ENCODE data around the gene MRPL37. TPM values are rescaled to one million over a fixed set of nuclear protein-coding genes. Genes with fewer than 3 reads are reported as not detected.

Gene MRPL37
- polyA plus RNA-seq, 3 donors, result 7.5 to 47.8 (median 42.5) TPM

DNA sequence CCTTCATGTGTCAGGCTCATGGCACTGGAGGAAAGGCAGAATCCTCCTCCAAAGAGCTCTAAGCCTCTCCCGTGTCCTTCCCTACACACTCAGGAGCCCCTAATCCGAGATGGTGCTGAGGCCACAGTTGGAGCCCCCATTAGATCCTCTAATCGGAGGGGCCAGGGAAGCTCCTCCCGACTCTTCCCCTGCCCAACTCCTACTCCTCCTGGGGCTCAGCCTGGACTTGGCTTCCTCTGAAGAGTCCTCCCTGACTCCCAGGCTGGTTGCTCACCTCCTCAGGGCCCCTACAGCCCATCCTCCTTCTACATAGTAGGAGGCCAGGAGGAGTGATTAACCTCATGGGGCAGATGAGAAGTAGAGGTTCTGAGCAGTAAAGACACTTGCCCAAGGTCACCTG lies 25.9 kb upstream of the MRPL37 start:
- TF ChIP-seq, protein P1, sequence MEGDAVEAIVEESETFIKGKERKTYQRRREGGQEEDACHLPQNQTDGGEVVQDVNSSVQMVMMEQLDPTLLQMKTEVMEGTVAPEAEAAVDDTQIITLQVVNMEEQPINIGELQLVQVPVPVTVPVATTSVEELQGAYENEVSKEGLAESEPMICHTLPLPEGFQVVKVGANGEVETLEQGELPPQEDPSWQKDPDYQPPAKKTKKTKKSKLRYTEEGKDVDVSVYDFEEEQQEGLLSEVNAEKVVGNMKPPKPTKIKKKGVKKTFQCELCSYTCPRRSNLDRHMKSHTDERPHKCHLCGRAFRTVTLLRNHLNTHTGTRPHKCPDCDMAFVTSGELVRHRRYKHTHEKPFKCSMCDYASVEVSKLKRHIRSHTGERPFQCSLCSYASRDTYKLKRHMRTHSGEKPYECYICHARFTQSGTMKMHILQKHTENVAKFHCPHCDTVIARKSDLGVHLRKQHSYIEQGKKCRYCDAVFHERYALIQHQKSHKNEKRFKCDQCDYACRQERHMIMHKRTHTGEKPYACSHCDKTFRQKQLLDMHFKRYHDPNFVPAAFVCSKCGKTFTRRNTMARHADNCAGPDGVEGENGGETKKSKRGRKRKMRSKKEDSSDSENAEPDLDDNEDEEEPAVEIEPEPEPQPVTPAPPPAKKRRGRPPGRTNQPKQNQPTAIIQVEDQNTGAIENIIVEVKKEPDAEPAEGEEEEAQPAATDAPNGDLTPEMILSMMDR (IDR thresholded peaks at IDR 0.05), result no peak
- H3K36me3 ChIP-seq (replicated peaks in 1 of 2; ENCODE audit: control insufficient read depth in 1 of 2, insufficient read depth in 2 of 2, low read length in 2 of 2), result peaks cover 15 to 17% of the 10 kb centered on the region in 2 donors

DNA sequence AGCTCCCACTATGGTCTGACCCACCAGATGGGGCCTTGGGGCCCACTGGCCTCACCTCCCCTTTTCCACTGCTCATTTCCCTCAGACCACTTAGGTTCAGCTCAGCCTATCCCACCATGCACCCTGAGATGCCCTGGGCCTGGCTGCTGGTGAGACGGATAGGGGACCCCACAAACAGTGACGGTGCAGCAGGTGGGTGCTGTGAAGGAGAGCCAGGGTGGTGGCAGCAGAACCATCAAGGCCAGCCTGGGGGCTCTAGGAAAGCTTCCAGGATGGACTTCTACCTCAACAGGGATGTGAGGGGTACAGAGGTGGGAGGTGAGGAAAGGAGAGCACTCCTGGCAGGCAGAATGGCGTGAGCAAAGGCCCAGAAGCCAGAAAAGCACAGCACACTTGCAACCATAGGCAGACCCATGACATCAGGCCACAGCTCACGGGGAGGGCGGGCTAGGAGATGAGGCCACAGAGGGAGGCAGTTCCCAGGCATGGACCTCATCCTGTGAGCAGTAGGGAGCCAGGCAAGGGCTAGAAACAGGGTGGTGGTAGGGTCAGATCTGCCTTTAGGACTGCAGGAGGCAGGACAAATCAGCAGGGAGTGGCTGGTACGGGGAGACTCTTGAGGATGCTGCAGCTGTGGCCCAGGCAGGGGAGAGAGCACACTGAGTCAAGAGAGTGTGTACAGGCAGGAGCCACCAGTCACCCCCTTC lies 23.2 kb upstream of the MRPL37 start:
- peaks cover 16 to 17% of the 10 kb centered on the region in 2 donors for H3K36me3 ChIP-seq (replicated peaks in 1 of 2; ENCODE audit: control insufficient read depth in 1 of 2, insufficient read depth in 2 of 2, low read length in 2 of 2)
- intact Hi-C loops (cut with micrococcal nuclease), result no loop called here
- H3K4me2 ChIP-seq (replicated peaks; ENCODE audit: extremely low read depth, low read length, poor library complexity, severe bottlenecking), result no peak overlapping the region
- no peaks in the 10 kb centered on the region for H3K4me1 ChIP-seq (ENCODE audit: control insufficient read depth in 1 of 2, insufficient read depth in 2 of 2, low read length in 2 of 2)
- H3K27me3 ChIP-seq (ENCODE audit: control insufficient read depth in 2 of 2, insufficient read depth in 2 of 2, low read length in 2 of 2), result no peaks in the 10 kb centered on the region
- no peak overlapping the region for H3K4me3 ChIP-seq (replicated peaks in 1 of 3; ENCODE audit: low read depth in 2 of 3, low read length in 3 of 3)
- H3K27me3 Mint-ChIP-seq (ENCODE audit: low read depth in 3 of 3), result peaks cover 0 to 2% (median 0%) of the 10 kb centered on the region in 3 donors
- no peak overlapping the region for H3K4me3 Mint-ChIP-seq
- no peaks in the 10 kb centered on the region for H4K20me1 ChIP-seq (ENCODE audit: insufficient read depth, low read length)
- no peaks in the 10 kb centered on the region for H3K79me2 ChIP-seq (ENCODE audit: insufficient read depth, low read length)
- H3K27ac Mint-ChIP-seq, result peak overlapping the region in 2 of 7 donors; percentile 28 to 60
- no peak for DNase-seq
- no peak overlapping the region for H3K27ac ChIP-seq (ENCODE audit: low read depth in 1 of 2, low read length in 2 of 2)
- H3K9ac ChIP-seq (ENCODE audit: insufficient read depth, low read length, poor library complexity, severe bottlenecking), result no peak overlapping the region
- peaks cover 14 to 25% of the 10 kb centered on the region in 2 donors for H3K36me3 Mint-ChIP-seq
- no peaks in the 10 kb centered on the region for H3K9me3 ChIP-seq (replicated peaks in 1 of 2; ENCODE audit: control insufficient read depth in 1 of 2, insufficient read depth in 1 of 2, low read length in 2 of 2)
- 100% methylated on average over 4 of the region's 6 CpGs for WGBS (ENCODE audit: insufficient coverage)
- H3K9me3 Mint-ChIP-seq, result no peaks in the 10 kb centered on the region
- no peak overlapping the region for H2AFZ ChIP-seq (ENCODE audit: insufficient read depth, low read depth, low read length, poor library complexity, severe bottlenecking)
- peaks cover 5% of the 10 kb centered on the region for H3K4me1 Mint-ChIP-seq
- TF ChIP-seq, protein P1 (IDR thresholded peaks at IDR 0.05), result no peak

More for the DNA sequence above, 25.9 kb upstream of the MRPL37 start:
- no peaks in the 10 kb centered on the region for H3K4me1 ChIP-seq (ENCODE audit: control insufficient read depth in 1 of 2, insufficient read depth in 2 of 2, low read length in 2 of 2)
- H3K27me3 ChIP-seq (ENCODE audit: control insufficient read depth in 2 of 2, insufficient read depth in 2 of 2, low read length in 2 of 2), result no peaks in the 10 kb centered on the region
- H3K9ac ChIP-seq (ENCODE audit: insufficient read depth, low read length, poor library complexity, severe bottlenecking), result no peak overlapping the region
- no peak overlapping the region for H3K27ac ChIP-seq (ENCODE audit: low read depth in 1 of 2, low read length in 2 of 2)
- Mint-ChIP-seq H3K9me3 (no peaks in the 10 kb centered on the region), H3K4me3 (no peak overlapping the region), H3K36me3 (peaks cover 10 to 20% of the 10 kb centered on the region in 2 donors), H3K27me3 (ENCODE audit: low read depth in 3 of 3) (peaks cover 0 to 1% (median 0%) of the 10 kb centered on the region in 3 donors), H3K4me1 (peaks cover 4% of the 10 kb centered on the region), H3K27ac (no peak overlapping the region)
- no peaks in the 10 kb centered on the region for H3K9me3 ChIP-seq (replicated peaks in 1 of 2; ENCODE audit: control insufficient read depth in 1 of 2, insufficient read depth in 1 of 2, low read length in 2 of 2)
- H2AFZ ChIP-seq (ENCODE audit: insufficient read depth, low read depth, low read length, poor library complexity, severe bottlenecking), result no peak overlapping the region
- no peak for DNase-seq
- H3K4me3 ChIP-seq (replicated peaks in 1 of 3; ENCODE audit: low read depth in 2 of 3, low read length in 3 of 3), result no peak overlapping the region
- no peaks in the 10 kb centered on the region for H4K20me1 ChIP-seq (ENCODE audit: insufficient read depth, low read length)
- 83% methylated on average over 3 of the region's 4 CpGs for WGBS (ENCODE audit: insufficient coverage)
- H3K4me2 ChIP-seq (replicated peaks; ENCODE audit: extremely low read depth, low read length, poor library complexity, severe bottlenecking), result no peak overlapping the region
- intact Hi-C loops (cut with micrococcal nuclease), result no loop called here
- no peaks in the 10 kb centered on the region for H3K79me2 ChIP-seq (ENCODE audit: insufficient read depth, low read length)
